Activated CD8-positive, alpha-beta memory T cell treated with anti-CD3 and anti-CD28 coated beads for 48 hours (primary cell): ENCODE measurements around the gene MRPS5.
"Not testable (repeated sequence)": the region's sequence is repeated elsewhere in the genome, so short reads cannot be mapped to it uniquely, and the experiment has no call there.

ENCODE experiments used
- DNase-seq, 3 experiments: peaks; one replicate each; pipeline ENCODE4 v3.0.0-alpha.2; 2020; ENCODE audit warnings: low read depth in 2 of 3, low spot score in 2 of 3

MRPS5 gene

DNA sequence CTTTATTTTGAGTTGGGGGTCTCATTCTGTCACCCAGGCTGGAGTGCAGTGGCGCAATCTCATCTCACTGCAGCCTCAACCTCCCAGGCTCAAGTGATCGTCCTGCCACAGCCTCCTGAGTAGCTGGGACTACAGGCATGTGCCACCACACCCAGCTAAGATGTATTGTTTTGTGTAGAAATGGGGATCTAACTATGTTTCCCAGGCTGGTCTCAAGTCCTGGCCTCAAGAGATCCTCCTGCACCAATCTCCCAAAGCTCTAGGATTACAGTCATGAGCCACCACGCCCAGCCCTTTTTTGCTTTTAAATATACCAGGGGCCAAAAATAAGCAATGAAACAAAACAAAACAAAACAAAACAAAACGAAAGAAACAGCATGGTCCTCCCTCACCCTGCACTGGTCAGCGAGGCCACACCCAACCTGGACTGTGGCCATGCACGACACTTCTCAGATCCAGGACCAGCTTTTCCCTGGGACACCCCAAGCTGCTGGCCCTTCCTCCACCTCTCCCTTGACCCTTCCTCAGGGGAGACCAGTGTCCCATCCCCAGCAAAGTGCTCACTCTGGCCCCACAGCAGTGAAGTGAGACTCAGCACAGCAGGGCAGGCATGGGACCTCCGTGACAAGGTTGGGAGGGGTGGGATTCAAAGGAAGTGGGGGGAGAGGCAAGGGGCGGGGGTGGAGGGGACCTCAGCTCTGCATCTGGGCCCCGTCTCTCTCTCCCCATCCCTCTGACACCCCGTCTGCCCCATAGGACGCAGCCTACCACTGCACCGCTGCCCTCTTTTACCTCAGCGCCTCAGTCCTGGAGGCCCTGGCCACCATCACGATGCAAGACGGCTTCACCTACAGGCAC lies 72.6 kb downstream of the MRPS5 start:
- no peak for DNase-seq

DNA sequence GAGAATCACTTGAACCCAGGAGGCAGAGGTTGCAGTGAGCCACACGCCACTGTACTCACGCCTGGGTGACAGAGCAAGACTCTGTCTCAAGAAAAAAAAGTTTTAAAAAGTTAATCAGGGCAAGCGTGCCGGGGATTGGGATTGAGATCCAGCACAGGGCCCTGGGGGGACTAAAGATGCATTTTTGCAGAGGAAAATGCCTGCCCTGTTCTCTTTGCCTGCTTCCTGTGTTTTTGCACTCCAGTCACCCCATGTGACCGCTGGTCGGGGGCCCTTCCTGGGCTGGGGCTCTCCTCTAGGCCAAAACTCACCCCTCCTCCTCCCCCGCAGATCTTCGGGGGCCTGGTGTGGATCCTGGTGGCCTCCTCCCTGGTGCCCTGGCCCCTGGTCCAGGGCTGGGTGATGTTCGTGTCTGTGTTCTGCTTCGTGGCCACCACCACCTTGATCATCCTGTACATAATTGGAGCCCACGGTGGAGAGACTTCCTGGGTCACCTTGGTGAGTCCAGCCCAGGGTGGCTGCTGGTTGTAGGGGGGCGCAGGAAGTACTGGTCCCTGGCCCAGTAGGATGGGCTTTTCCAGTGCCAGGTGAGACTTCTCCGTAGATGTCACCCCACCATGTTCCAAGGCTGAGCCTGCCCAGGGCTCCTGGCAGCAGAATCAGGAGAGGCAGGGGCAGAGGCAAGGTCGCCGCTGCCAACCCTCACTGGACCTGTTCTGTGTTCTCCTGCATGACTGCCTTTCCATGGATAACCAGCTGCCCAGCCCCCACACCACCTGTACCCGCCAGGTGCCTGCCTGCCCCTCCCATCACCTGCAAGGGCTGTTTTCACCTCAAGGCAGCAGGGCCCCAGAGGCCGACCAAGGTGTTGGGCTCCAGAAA lies 73.7 kb downstream of the MRPS5 start:
- DNase-seq, result no peak

DNA sequence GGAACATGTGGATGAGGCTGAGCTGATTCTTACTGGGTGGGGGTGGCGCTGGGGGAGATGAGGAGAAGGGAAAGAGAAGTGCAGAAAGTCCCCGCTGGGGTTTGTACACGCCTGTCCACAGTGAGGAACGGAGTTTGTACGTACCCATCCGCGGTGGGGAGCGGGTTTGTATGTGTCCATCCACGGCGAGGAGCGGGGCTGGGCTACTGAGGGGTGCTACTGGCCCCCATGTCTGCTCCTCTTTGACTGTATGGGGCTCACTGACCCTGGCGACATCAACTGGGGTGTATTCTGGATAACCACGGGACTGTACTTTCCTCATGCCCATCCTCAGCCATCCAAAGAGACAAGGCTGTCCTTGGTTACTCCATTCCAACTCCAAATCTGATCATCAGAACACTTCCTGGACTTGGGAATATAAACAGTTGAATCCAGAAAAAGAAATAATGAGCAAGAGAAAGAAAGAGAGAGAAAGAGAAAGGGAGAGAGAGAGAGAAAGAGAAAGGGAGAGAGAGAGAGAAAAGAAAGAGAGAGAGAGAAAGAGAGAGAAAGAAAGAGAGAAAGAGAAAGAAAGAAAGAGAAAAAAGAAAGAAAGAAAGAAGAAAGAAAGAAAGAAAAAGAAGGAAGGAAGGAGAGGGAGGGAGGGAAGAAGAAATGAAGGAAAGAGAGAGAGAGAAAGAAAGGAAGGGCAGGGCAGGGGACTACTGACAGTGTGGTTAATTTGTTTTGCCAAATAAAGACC lies 75.1 kb downstream of the MRPS5 start:
- no peak for DNase-seq

DNA sequence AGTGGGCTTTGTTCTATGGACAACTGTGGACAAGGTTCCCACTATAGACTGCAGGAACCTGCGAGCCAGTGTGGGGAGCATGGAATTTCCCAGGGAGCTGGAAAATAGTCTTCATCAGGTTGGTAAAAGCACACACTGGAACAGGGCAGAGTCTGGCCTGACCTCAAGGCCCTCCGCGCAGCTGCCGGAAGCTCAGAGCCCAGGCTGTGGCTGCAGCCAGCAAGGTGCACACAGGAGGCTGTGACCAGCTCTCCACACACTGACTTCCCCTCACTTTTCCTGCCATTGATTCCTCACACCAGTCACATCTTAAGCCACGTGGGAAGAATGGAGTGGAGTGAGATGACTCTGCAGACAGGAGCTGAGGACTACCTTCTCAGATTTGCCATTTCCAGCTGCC lies 77.0 kb downstream of the MRPS5 start:
- DNase-seq, result no peak

DNA sequence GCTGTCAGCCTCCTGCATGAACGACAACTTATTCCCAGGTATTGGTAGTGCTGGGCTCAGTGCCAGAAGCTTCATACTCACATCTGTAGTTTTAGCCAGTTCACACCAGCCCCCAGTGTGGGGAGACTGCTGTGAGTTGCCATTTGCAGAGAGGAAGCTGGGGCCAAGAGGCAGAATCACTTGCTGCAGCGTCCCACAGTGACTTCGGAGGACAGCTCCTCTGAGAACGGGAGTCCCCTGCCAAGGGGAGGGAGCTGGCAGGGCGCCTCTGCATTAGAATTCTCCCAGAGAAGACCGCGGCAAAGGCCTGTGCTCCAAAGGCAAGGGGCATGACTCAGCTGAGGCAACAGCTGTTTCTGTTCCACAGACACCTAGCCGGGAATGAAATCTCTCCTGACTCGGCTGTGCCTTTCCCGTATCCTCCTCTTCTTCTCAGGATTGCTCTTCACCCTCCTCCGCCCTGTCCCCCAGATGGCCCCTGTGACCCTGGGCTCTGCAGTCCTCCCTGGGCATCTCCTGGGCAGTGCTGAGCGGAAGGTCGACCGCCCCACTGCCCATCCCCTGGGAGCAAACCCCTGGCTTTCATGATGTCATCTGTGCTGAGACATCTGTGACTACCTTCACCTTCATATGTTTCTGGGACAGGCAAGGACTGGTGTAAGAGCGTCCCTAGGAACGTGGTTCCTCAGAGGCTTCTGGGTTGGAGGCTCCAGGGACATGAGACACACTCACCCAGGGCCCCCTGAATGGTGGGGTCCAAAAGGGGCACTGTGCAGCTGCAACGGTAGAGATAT lies 78.1 kb downstream of the MRPS5 start:
- no peak for DNase-seq

DNA sequence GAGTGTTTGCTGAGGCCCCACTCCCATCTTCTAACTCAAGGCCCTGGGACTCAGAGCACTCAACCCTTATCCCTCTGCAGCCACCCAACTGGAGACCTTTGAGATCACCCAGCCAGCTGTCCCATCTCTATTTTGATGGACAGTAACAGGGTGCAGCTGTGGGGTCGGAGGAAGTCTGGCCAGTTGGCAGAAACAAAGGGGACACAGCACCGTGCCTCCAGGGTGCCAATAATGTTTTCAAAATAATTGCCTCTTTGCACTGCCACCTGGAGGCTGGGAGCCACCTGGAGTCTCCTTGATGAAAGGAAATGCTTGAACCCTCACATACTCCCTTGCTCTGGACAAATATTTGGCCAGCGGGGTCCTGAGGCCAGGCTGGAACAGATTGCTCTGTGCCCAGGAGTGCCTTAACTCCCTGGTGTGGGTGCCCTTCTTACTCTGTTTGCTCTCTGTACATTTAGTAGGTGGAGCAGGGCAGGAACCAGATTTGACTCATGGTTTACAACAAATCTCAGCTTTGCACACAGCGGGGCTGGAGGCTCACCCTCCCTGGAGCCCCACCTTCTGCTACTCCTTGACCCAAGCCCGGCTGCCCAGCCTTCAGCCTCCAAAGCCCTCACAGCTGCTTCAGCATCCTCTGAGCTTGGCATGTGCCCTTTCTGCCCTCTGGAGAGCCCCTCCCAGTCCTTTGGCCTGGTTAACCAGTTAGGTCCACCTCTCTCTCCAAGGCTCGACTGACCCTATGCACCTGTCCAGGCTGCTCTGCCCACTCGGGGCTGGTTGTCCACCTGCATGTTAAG lies 78.9 kb downstream of the MRPS5 start:
- DNase-seq, result no peak

DNA sequence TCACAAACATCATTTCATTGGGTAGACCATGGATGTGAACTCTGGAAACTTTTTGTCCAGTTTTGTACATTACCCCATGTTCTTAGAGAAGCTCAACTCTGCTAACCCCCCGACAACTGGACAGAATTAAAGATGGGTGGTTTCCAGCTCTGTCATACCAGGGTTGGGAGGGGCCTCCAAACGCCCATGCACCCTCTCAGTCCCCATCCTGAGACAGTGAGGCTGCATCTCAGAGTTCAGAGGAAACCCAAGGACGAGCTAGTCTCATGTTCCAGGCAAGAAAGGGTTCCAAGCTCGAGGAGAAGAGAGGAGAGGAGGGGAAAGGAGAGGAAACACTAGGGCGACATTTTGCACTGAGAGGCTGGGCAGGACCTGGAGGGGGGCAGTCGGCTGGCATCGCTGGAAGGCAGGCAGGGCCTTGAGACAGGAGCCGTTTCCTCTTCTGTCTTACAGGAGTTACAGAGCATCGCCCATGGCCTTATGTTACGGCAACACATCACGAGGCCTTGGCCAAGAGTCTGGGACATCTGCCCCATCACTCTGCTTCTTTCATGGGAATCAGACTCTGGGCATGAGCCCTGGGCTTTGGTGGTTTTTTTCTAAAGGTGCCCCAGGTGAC lies 79.7 kb downstream of the MRPS5 start:
- DNase-seq, result no peak

DNA sequence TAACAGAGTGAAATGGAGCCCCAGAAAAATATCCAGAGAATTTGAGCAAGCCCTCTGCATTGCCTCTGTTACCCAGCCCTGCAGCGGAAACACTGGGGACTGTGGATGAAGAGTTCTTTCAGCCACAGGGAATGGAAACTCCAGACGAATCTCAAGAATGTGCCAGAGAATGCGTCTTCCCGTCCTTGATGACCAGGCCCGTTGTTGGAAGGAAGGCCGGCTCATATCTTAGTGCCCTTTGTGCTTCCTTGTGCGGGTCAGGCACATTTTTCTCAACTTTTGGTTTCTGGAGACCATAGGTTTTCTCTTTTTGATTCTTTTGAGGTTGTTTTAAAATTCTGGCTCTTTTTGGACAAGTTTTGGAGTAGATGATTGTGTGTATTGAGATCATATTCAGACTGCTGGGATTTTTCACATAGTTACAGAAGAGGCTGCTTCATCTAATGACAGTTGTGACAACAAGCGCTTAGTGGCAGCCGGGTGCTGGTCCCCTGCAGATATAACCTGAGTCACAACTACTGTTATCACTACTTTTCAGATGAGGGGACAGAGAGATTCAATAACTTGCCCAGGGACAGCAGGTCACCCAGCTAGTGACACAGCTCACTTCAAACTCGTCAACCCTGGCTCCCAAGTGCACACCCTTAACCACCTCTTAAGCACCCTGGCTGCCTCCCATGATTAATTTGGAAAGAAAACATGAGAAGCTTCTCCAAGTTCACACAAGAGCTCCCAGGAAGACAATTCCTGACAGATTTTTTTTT lies 80.4 kb downstream of the MRPS5 start:
- no peak for DNase-seq

DNA sequence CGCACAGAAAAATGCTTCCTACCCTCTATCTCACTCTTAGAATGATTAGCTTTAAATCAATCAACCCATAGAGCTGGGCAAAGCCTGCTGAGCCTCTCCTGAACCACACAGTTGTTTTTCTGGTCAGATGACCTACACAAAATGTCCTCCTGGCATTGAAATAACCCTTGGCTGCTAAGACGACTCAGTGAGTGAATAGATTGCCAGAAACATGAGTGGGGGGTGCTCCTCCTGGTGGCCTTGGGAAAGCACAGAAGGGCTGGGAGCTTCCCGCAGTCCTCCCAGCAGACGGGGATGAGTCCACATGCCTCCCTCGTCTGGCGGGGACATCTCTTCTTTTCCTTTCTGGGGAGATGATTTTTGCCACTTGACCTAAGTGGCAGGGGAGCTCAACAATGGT lies 81.2 kb downstream of the MRPS5 start:
- DNase-seq, result no peak

DNA sequence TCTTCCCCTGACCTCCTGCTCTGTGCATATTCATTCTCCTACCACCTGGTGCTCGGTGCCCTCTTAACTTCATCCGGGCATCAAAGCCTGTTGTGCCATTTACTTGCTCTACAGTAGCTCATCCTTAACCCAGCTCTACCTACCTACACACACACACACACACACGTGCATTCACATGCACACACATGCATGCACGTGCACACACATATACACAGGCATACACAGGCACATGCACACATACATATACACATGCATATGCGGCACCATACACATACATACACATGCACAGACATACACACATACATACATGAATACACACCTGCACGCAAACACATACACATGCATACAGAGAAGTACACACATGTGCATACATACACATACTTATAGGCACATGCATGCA lies 81.6 kb downstream of the MRPS5 start:
- DNase-seq, result no peak

DNA sequence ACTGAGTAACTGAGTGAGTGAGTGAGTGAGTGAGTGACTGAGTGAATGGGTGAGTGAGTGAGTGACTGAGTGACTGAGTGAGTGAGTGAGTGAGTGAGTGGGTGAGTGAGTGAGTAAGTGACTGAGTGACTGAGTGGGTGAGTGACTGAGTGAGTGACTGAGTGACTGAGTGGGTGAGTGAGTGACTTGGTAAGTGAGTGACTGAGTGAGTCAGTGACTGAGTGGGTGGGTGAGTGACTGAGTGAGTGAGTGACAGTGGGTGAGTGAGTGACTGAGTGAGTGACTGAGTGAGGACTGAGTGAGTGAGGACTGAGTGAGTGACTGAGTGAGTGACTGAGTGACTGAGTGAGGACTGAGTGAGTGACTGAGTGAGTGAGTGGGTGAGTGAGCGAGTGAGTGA lies 82.2 kb downstream of the MRPS5 start:
- no peak for DNase-seq

DNA sequence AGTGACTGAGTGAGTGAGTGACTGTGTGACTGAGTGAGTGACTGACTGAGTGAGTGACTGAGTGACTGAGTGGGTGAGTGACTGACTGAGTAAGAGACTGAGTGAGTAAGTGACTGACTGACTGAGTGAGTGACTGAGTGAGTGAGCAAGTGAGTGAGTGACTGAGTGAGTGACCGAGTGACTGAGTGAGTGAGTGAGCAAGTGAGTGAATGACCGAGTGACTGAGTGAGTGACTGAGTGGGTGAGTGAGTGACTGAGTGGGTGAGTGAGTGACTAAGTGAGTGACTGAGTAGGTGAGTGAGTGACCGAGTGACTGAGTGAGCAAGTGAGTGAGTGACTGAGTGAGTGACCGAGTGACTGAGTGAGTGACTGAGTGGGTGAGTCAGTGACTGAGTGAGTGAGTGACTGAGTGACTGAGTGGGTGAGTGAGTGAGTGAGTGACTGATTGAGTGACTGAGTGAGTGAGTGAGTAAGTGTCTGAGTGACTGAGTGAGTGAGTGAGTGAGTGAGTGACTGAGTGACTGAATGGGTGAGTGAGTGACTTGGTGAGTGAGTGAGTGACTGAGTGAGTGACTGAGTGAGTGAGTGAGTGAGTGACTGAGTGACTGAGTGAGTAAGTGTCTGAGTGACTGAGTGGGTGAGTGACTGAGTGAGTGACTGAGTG lies 82.8 kb downstream of the MRPS5 start:
- no peak for DNase-seq

DNA sequence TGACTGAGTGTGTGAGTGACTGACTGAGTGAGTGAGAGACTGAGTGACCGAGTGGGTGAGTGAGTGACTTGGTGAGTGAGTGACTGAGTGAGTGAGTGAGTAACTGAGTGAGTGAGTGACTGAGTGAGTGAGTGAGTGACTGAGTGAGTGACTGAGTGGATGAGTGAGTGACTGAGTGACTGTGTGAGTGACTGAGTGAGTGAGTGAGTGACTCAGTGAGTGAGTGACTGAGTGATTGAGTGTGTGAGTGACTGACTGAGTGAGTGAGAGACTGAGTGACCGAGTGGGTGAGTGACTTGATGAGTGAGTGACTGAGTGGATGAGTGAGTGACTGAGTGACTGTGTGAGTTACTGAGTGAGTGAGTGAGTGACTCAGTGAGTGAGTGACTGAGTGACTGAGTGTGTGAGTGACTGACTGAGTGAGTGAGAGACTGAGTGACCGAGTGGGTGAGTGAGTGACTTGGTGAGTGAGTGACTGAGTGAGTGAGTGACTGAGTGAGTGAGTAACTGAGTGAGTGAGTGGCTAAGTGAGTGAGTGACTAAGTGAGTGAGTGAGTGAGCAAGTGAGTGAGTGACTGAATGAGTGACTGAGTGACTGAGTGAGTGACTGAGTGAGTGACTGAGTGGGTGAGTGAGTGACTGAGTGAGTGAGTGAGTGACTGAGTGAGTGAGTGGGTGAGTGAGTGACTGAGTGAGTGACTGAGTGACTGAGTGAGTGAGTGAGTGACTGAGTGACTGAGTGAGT lies 83.6 kb downstream of the MRPS5 start:
- not testable (repeated sequence) for DNase-seq

DNA sequence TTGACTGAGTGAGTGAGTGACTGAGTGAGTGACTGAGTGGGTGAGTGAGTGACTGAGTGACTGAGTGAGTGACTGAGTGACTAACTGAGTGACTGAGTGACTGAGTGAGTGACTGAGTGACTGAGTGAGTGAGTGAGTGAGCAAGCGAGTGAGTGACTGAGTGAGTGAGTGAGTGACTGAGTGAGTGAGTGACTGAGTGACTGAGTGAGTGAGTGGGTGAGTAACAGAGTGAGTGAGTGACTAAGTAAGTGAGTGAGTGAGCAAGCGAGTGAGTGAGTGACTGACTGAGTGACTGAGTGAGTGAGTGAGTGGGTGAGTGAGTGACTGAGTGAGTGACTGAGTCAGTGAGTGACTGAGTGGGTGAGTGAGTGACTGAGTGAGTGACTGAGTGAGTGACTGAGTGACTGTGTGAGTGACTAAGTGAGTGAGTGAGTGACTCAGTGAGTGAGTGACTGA lies 84.2 kb downstream of the MRPS5 start:
- no peak for DNase-seq

DNA sequence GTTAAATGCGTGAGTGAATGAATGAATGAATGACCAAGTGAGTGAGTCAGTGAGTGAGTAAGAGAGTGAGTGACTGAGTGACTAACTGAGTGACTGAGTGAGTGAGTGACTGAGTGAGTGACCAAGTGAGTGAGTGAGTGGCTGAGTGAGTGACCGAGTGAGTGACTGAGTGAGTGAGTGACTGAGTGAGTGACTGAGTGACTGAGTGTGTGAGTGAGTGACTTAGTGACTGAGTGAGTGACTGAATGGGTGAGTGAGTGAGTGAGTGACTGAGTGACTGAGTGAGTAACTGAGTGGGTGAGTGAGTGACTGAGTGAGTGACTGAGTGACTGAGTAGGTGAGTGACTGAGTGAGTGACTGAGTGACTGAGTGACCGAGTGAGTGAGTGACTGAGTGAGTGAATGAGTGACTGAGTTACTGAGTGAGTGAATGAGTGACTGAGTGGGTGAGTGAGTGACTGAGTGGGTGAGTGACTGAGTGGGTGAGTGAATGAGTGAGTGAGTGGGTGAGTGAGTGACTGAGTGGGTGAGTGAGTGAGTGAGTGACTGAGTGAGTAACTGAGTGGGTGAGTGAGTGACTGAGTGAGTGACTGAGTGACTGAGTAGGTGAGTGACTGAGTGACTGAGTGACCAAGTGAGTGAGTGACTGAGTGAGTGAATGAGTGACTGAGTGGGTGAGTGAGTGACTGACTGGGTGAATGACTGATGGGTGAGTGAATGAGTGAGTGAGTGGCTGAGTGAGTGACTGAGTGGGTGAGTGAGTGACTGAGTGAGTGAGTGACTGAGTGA lies 84.8 kb downstream of the MRPS5 start:
- no peak for DNase-seq
